H9 (cell line): ENCODE measurements around the gene SNRPF. TPM values are rescaled to one million over a fixed set of nuclear protein-coding genes. Genes with fewer than 3 reads are reported as not detected.

Experiments used
- DNase-seq: peaks from one replicate; pipeline ENCODE4 v3.0.0-alpha.2; 2017
- H2AFZ ChIP-seq: one replicate; pipeline ENCODE4 v1.6.1; 2013; ENCODE audit warnings: mild to moderate bottlenecking, low read length, control low read depth, moderate library complexity
- H2AK5ac ChIP-seq: 2 replicates; pipeline ENCODE4 v1.6.1; 2013; ENCODE audit warnings: low read length, control low read depth, mixed read lengths; ENCODE audit not compliant: insufficient read length
- H2BK120ac ChIP-seq: one replicate; pipeline ENCODE4 v1.6.1; 2013; ENCODE audit warnings: low read depth, mild to moderate bottlenecking, low read length, control low read depth, inconsistent platforms; ENCODE audit not compliant: poor library complexity, severe bottlenecking
- H2BK12ac ChIP-seq: 2 replicates; pipeline ENCODE4 v1.6.1; 2013; ENCODE audit warnings: low read length, control low read depth, mixed read lengths, low read depth; ENCODE audit not compliant: insufficient read length
- H2BK15ac ChIP-seq: 2 replicates; pipeline ENCODE4 v1.6.1; 2013; ENCODE audit warnings: low read depth, low read length, control low read depth
- H2BK20ac ChIP-seq: one replicate; pipeline ENCODE4 v1.6.1; 2013; ENCODE audit warnings: low read depth, mild to moderate bottlenecking, low read length, control low read depth, inconsistent platforms; ENCODE audit not compliant: poor library complexity, severe bottlenecking
- H2BK5ac ChIP-seq: 2 replicates; pipeline ENCODE4 v1.6.1; 2013; ENCODE audit warnings: low read length, control low read depth, mixed read lengths; ENCODE audit not compliant: insufficient read length
- H3K14ac ChIP-seq: 2 replicates; pipeline ENCODE4 v1.6.1; 2013; ENCODE audit warnings: low read length, control low read depth; ENCODE audit not compliant: insufficient read depth
- H3K18ac ChIP-seq: 2 replicates; pipeline ENCODE4 v1.6.1; 2013; ENCODE audit warnings: low read depth, mild to moderate bottlenecking, mixed read lengths, low read length, control low read depth; ENCODE audit not compliant: insufficient read length
- H3K23ac ChIP-seq: 2 replicates; pipeline ENCODE4 v1.6.1; 2013; ENCODE audit warnings: low read length, control low read depth, mixed read lengths, low read depth; ENCODE audit not compliant: insufficient read length
- H3K23me2 ChIP-seq: 2 replicates; pipeline ENCODE4 v1.6.1; 2013; ENCODE audit warnings: low read depth, mild to moderate bottlenecking, mixed read lengths, low read length, control low read depth; ENCODE audit not compliant: insufficient read length, poor library complexity, severe bottlenecking
- H3K27ac ChIP-seq: 2 replicates; pipeline ENCODE4 v1.5.1; 2013; ENCODE audit warnings: low read length, control low read depth, mixed read lengths, low read depth; ENCODE audit not compliant: insufficient read length
- H3K27me3 ChIP-seq: 2 replicates; pipeline ENCODE4 v1.6.1; 2013; ENCODE audit warnings: low read length, control low read depth, inconsistent platforms; ENCODE audit not compliant: insufficient read depth
- H3K4ac ChIP-seq: 2 replicates; pipeline ENCODE4 v1.6.1; 2013; ENCODE audit warnings: low read depth, mild to moderate bottlenecking, control low read depth, inconsistent platforms, low read length, moderate library complexity
- H3K4me1 ChIP-seq: 2 replicates; pipeline ENCODE4 v1.6.1; 2013; ENCODE audit warnings: low read length, control low read depth, inconsistent platforms; ENCODE audit not compliant: insufficient read depth
- H3K4me2 ChIP-seq: 2 replicates; pipeline ENCODE4 v1.6.1; 2013; ENCODE audit warnings: low read length, control low read depth, mixed read lengths; ENCODE audit not compliant: insufficient read length, insufficient read depth
- H3K56ac ChIP-seq: 2 replicates; pipeline ENCODE4 v1.6.1; 2013; ENCODE audit warnings: low read depth, mild to moderate bottlenecking, mixed read lengths, low read length, control low read depth; ENCODE audit not compliant: insufficient read length
- H3K79me1 ChIP-seq: 2 replicates; pipeline ENCODE4 v1.6.1; 2013; ENCODE audit warnings: low read depth, mild to moderate bottlenecking, moderate library complexity, low read length, control low read depth, inconsistent platforms; ENCODE audit not compliant: insufficient read depth, poor library complexity, severe bottlenecking
- H3K79me2 ChIP-seq: 2 replicates; pipeline ENCODE4 v1.6.1; 2013; ENCODE audit warnings: low read length, control low read depth, inconsistent platforms; ENCODE audit not compliant: insufficient read depth
- H3K9ac ChIP-seq: 2 replicates; pipeline ENCODE4 v1.6.1; 2013; ENCODE audit warnings: low read length, control low read depth, mixed read lengths; ENCODE audit not compliant: insufficient read length; ENCODE audit errors: extremely low read depth
- H3K9me3 ChIP-seq: one replicate; pipeline ENCODE4 v1.6.1; 2013; ENCODE audit warnings: low read depth, low read length, inconsistent platforms; ENCODE audit not compliant: control insufficient read depth
- H3T11ph ChIP-seq: one replicate; pipeline ENCODE4 v1.6.1; 2013; ENCODE audit warnings: mild to moderate bottlenecking, low read length, control low read depth, inconsistent platforms
- H4K20me1 ChIP-seq: one replicate; pipeline ENCODE4 v1.6.1; 2013; ENCODE audit not compliant: control insufficient read depth, insufficient read length, insufficient read depth
- H4K5ac ChIP-seq: 2 replicates; pipeline ENCODE4 v1.6.1; 2013; ENCODE audit warnings: low read depth, mild to moderate bottlenecking, mixed read lengths, low read length, control low read depth; ENCODE audit not compliant: insufficient read length
- H4K8ac ChIP-seq: replicated peaks from 2 replicates; pipeline ENCODE4 v1.6.1; 2013; ENCODE audit warnings: low read length, control low read depth, mixed read lengths, low read depth; ENCODE audit not compliant: insufficient read length
- H4K91ac ChIP-seq: 2 replicates; pipeline ENCODE4 v1.6.1; 2013; ENCODE audit warnings: low read depth, mild to moderate bottlenecking, moderate library complexity, mixed read lengths, low read length, control low read depth; ENCODE audit not compliant: insufficient read length
- H3K27ac Mint-ChIP-seq, 3 experiments: 2 replicates in 2 of 3; 3 replicates in 1 of 3; pipeline ENCODE4 v1.8.0; 2020 to 2021; ENCODE audit warnings: mixed read lengths in 3 of 3, mild to moderate bottlenecking in 1 of 3, moderate library complexity in 1 of 3
- H3K27me3 Mint-ChIP-seq: 2 replicates; pipeline ENCODE4 v1.8.0; 2021; ENCODE audit warnings: low read depth, mild to moderate bottlenecking, moderate library complexity, mixed read lengths
- H3K36me3 Mint-ChIP-seq, 3 experiments: 2 replicates in 2 of 3; 3 replicates in 1 of 3; pipeline ENCODE4 v1.8.0; 2020 to 2021; ENCODE audit warnings: low read depth in 3 of 3, mixed read lengths in 3 of 3; ENCODE audit not compliant: insufficient read depth in 1 of 3
- H3K4me1 Mint-ChIP-seq, 2 experiments: 2 replicates each; pipeline ENCODE4 v1.8.0; 2020; ENCODE audit warnings: mixed read lengths in 2 of 2
- H3K4me3 Mint-ChIP-seq, 2 experiments: 2 replicates in 1 of 2; 3 replicates in 1 of 2; pipeline ENCODE4 v1.8.0; 2020 to 2021; ENCODE audit warnings: mild to moderate bottlenecking in 2 of 2, mixed read lengths in 2 of 2, moderate library complexity in 1 of 2
- H3K9me3 Mint-ChIP-seq, 2 experiments: 2 replicates in 1 of 2; 3 replicates in 1 of 2; pipeline ENCODE4 v1.8.0; 2020; ENCODE audit warnings: mild to moderate bottlenecking in 2 of 2, mixed read lengths in 2 of 2, moderate library complexity in 1 of 2
- CTCF ChIP-seq: fragments of 200-600 bp; sonication (generic); conservative IDR thresholded peaks from 3 replicates; pipeline ENCODE4 v1.8.0; 2021; ENCODE audit warnings: antibody characterized with exemption, mild to moderate bottlenecking
- WGBS: extraction: QIAGEN DNeasy Blood & Tissue Kit; methylation state at CpG from one replicate; pipeline ENCODE4 v1.1.7; 2013; ENCODE audit warnings: missing lambda C conversion rate, low lambda C conversion rate, mixed read lengths; ENCODE audit not compliant: insufficient read length; ENCODE audit errors: extremely low coverage; 5-methylcytosine and 5-hydroxymethylcytosine counted together
- total RNA-seq: library from RNA; stranded (reverse); gene quantifications from 2 replicates; pipeline ENCODE4 v1.2.1, GENCODE V29; 2021

SNRPF gene
- total RNA-seq, 1 experiment from 2014 or later, result 77.1 TPM

- no peak for DNase-seq
- H2BK15ac ChIP-seq, result no peak overlapping the region
- H2BK5ac ChIP-seq, result no peak overlapping the region
- no peaks in the 10 kb centered on the region for H3K23me2 ChIP-seq
- no peak overlapping the region for H3K18ac ChIP-seq
- H2BK120ac ChIP-seq, result no peak overlapping the region
- no peak overlapping the region for H4K5ac ChIP-seq
- H3K36me3 Mint-ChIP-seq, result no peaks in the 10 kb centered on the region
- no peaks in the 10 kb centered on the region for H3K79me1 ChIP-seq
- no peaks in the 10 kb centered on the region for H3K4me1 Mint-ChIP-seq
- no peak overlapping the region for H3K14ac ChIP-seq
- no peaks in the 10 kb centered on the region for H3K27me3 Mint-ChIP-seq
- WGBS, result no CpG with 5 or more reads among the region's 4 CpGs
- H3K79me2 ChIP-seq, result no peaks in the 10 kb centered on the region
- no peak overlapping the region for H2AK5ac ChIP-seq
- no peak for TF ChIP-seq CTCF
- no peaks in the 10 kb centered on the region for H3K27me3 ChIP-seq
- no peak overlapping the region for H3K4me2 ChIP-seq
- no peak overlapping the region for H3K9ac ChIP-seq
- no peak overlapping the region for H2BK20ac ChIP-seq
- H3K56ac ChIP-seq, result no peak overlapping the region
- H3K23ac ChIP-seq, result no peak overlapping the region
- H3K4me3 Mint-ChIP-seq, result no peak overlapping the region
- no peak overlapping the region for H4K91ac ChIP-seq
- no peaks in the 10 kb centered on the region for H3K4me1 ChIP-seq
- H3K27ac Mint-ChIP-seq, result no peak overlapping the region
- H2BK12ac ChIP-seq, result no peak overlapping the region
- H3K9me3 Mint-ChIP-seq, result no peaks in the 10 kb centered on the region
- H4K20me1 ChIP-seq, result no peaks in the 10 kb centered on the region
- H3K4ac ChIP-seq, result no peak overlapping the region
- no peaks in the 10 kb centered on the region for H3K9me3 ChIP-seq
- H3T11ph ChIP-seq, result no peak overlapping the region
- H3K27ac ChIP-seq, result no peak overlapping the region
- no peak overlapping the region for H2AFZ ChIP-seq
- H4K8ac ChIP-seq, result no peak overlapping the region
Measured at GRCh38 chr12:95882873-95883272, 24.1 kb downstream of the SNRPF start.
